ENCODE data around the gene PRSS23.

DNA sequence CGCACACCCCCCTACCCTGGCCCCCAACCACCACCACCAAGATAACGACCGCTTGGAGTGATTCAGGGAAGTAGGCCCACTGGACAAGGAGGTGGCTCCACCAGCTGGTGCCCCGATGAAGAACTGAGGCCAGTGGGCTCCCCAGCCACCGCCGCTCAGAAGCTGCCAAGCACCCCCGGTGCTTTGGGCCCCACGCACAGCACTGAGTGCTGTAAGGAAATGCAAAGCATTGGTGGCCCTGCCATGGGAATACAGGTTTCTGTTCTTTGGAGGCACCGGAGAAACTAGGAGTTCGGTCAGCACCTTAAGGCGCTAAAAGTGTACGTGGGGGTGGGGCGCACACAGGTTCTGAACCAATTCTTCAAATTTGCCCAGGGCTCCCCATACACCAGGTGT lies 664 bp upstream of the PRSS23 start:
- TF ChIP-seq, protein P1, sequence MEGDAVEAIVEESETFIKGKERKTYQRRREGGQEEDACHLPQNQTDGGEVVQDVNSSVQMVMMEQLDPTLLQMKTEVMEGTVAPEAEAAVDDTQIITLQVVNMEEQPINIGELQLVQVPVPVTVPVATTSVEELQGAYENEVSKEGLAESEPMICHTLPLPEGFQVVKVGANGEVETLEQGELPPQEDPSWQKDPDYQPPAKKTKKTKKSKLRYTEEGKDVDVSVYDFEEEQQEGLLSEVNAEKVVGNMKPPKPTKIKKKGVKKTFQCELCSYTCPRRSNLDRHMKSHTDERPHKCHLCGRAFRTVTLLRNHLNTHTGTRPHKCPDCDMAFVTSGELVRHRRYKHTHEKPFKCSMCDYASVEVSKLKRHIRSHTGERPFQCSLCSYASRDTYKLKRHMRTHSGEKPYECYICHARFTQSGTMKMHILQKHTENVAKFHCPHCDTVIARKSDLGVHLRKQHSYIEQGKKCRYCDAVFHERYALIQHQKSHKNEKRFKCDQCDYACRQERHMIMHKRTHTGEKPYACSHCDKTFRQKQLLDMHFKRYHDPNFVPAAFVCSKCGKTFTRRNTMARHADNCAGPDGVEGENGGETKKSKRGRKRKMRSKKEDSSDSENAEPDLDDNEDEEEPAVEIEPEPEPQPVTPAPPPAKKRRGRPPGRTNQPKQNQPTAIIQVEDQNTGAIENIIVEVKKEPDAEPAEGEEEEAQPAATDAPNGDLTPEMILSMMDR (IDR thresholded peaks at IDR 0.05): no peak
- TF ChIP-seq EP300 (IDR thresholded peaks at IDR 0.05) (no peak), POLR2A (IDR thresholded peaks at IDR 0.05) (no peak)

Measured in suprapubic skin (tissue), 3 donors.